ENCODE results near the gene NXPE2.

Gene NXPE2

GRCh38 chr11:114653148-114653547 is 25.2 kb upstream of the NXPE2 start:
- no peak for DNase-seq (ENCODE audit: low spot score)
- Histone ChIP-seq H3K4me1 (ENCODE audit: insufficient read depth, poor library complexity, severe bottlenecking) (no peaks in the 10 kb centered on the region), H3K4me3 (ENCODE audit: severe bottlenecking) (no peak overlapping the region), H3K27ac (ENCODE audit: poor library complexity, severe bottlenecking) (no peak overlapping the region), H3K36me3 (ENCODE audit: low read depth) (no peaks in the 10 kb centered on the region), H3K27me3 (ENCODE audit: insufficient read depth, poor library complexity, severe bottlenecking) (no peaks in the 10 kb centered on the region), H3K9me3 (ENCODE audit: severe bottlenecking) (peaks cover 2% of the 10 kb centered on the region)
- ATAC-seq (ENCODE audit: low read depth): no peak
- TF ChIP-seq CTCF (IDR thresholded peaks at IDR 0.05; ENCODE audit: poor library complexity, severe bottlenecking): no peak

GRCh38 chr11:114664641-114665040 is 13.7 kb upstream of the NXPE2 start:
- Histone ChIP-seq H3K4me3 (ENCODE audit: severe bottlenecking) (no peak overlapping the region), H3K9me3 (ENCODE audit: severe bottlenecking) (no peaks in the 10 kb centered on the region), H3K36me3 (ENCODE audit: low read depth) (no peaks in the 10 kb centered on the region), H3K27ac (ENCODE audit: poor library complexity, severe bottlenecking) (no peak overlapping the region), H3K27me3 (ENCODE audit: insufficient read depth, poor library complexity, severe bottlenecking) (no peaks in the 10 kb centered on the region), H3K4me1 (ENCODE audit: insufficient read depth, poor library complexity, severe bottlenecking) (no peaks in the 10 kb centered on the region)
- no peak for TF ChIP-seq CTCF (IDR thresholded peaks at IDR 0.05; ENCODE audit: poor library complexity, severe bottlenecking)
- ATAC-seq (ENCODE audit: low read depth): no peak
- DNase-seq (ENCODE audit: low spot score): no peak

- no peak overlapping the region for H3K4me3 ChIP-seq (ENCODE audit: severe bottlenecking)
- no peak for DNase-seq (ENCODE audit: low spot score)
- H3K27ac ChIP-seq (ENCODE audit: poor library complexity, severe bottlenecking): no peak overlapping the region
- H3K4me1 ChIP-seq (ENCODE audit: insufficient read depth, poor library complexity, severe bottlenecking): no peaks in the 10 kb centered on the region
- H3K9me3 ChIP-seq (ENCODE audit: severe bottlenecking): no peaks in the 10 kb centered on the region
- ATAC-seq (ENCODE audit: low read depth): no peak
- no peaks in the 10 kb centered on the region for H3K36me3 ChIP-seq (ENCODE audit: low read depth)
- H3K27me3 ChIP-seq (ENCODE audit: insufficient read depth, poor library complexity, severe bottlenecking): no peaks in the 10 kb centered on the region
- TF ChIP-seq CTCF (IDR thresholded peaks at IDR 0.05; ENCODE audit: poor library complexity, severe bottlenecking): no peak
These were observed 11.6 kb upstream of the NXPE2 start for GRCh38 chr11:114666760-114667159.

GRCh38 chr11:114668109-114668508 is 10.2 kb upstream of the NXPE2 start:
- Histone ChIP-seq H3K27me3 (ENCODE audit: insufficient read depth, poor library complexity, severe bottlenecking) (no peaks in the 10 kb centered on the region), H3K4me1 (ENCODE audit: insufficient read depth, poor library complexity, severe bottlenecking) (no peaks in the 10 kb centered on the region), H3K27ac (ENCODE audit: poor library complexity, severe bottlenecking) (no peak overlapping the region), H3K9me3 (ENCODE audit: severe bottlenecking) (peaks cover 2% of the 10 kb centered on the region), H3K36me3 (ENCODE audit: low read depth) (no peaks in the 10 kb centered on the region), H3K4me3 (ENCODE audit: severe bottlenecking) (no peak overlapping the region)
- DNase-seq (ENCODE audit: low spot score) (no peak), ATAC-seq (ENCODE audit: low read depth) (no peak)
- no peak for TF ChIP-seq CTCF (IDR thresholded peaks at IDR 0.05; ENCODE audit: poor library complexity, severe bottlenecking)

- no peak for DNase-seq (ENCODE audit: low spot score)
- H3K36me3 ChIP-seq (ENCODE audit: low read depth): no peaks in the 10 kb centered on the region
- no peak overlapping the region for H3K27ac ChIP-seq (ENCODE audit: poor library complexity, severe bottlenecking)
- H3K9me3 ChIP-seq (ENCODE audit: severe bottlenecking): peaks cover 2% of the 10 kb centered on the region
- no peak for ATAC-seq (ENCODE audit: low read depth)
- TF ChIP-seq CTCF (IDR thresholded peaks at IDR 0.05; ENCODE audit: poor library complexity, severe bottlenecking): no peak
- no peaks in the 10 kb centered on the region for H3K27me3 ChIP-seq (ENCODE audit: insufficient read depth, poor library complexity, severe bottlenecking)
- H3K4me3 ChIP-seq (ENCODE audit: severe bottlenecking): no peak overlapping the region
- H3K4me1 ChIP-seq (ENCODE audit: insufficient read depth, poor library complexity, severe bottlenecking): no peaks in the 10 kb centered on the region
These were observed 4.7 kb upstream of the NXPE2 start for GRCh38 chr11:114673661-114674060.

Measured in RWPE2 (cell line).